HG03571 (cell line): ENCODE measurements around the gene HCFC1.

ENCODE experiments used
- ATAC-seq: cut with Tn5 transposase; IDR thresholded peaks from one replicate; pipeline ENCODE4 v1.9.1; 2021; ENCODE audit not compliant: unreplicated experiment

Gene HCFC1

GRCh38 chrX:153959649-153960048, 12.0 kb downstream of the HCFC1 start:
- no peak for ATAC-seq

- ATAC-seq = no peak
Observed at GRCh38 chrX:153958605-153959004, 13.0 kb downstream of the HCFC1 start.

- no peak for ATAC-seq
Observed at GRCh38 chrX:153957224-153957623, 14.4 kb downstream of the HCFC1 start.

GRCh38 chrX:153956044-153956907, 15.3 kb downstream of the HCFC1 start:
- no peak for ATAC-seq

- ATAC-seq = no peak
Observed at GRCh38 chrX:153955228-153955732, 16.3 kb downstream of the HCFC1 start.

GRCh38 chrX:153954558-153955227, 16.9 kb downstream of the HCFC1 start:
- ATAC-seq = no peak

GRCh38 chrX:153953892-153954557, 17.6 kb downstream of the HCFC1 start:
- ATAC-seq = no peak

- ATAC-seq = no peak
Observed at GRCh38 chrX:153953342-153953830, 18.2 kb downstream of the HCFC1 start.

GRCh38 chrX:153952373-153953026, 19.1 kb downstream of the HCFC1 start:
- no peak for ATAC-seq

GRCh38 chrX:153951683-153952372, 19.8 kb downstream of the HCFC1 start:
- no peak for ATAC-seq

GRCh38 chrX:153950127-153950526, 21.5 kb downstream of the HCFC1 start:
- ATAC-seq = no peak

GRCh38 chrX:153948847-153949805, 22.5 kb downstream of the HCFC1 start:
- no peak for ATAC-seq

- no peak for ATAC-seq
Observed at GRCh38 chrX:153948002-153948466, 23.6 kb downstream of the HCFC1 start.

- ATAC-seq = peak; percentile 59
Observed at GRCh38 chrX:153947009-153947769, 24.4 kb downstream of the HCFC1 start.

- ATAC-seq = no peak
Observed at GRCh38 chrX:153945956-153946943, 25.4 kb downstream of the HCFC1 start.

- no peak for ATAC-seq
Observed at GRCh38 chrX:153944800-153945150, 26.8 kb downstream of the HCFC1 start.

- ATAC-seq = no peak
Observed at GRCh38 chrX:153944140-153944799, 27.3 kb downstream of the HCFC1 start, which contains the start of gene RENBP. TSS of gene RENBP (minus strand) at chrX:153944643. CDS start at chrX:153944610, 33 bp downstream.
